ENCODE results near the gene OAS3. TPM values are rescaled to one million over a fixed set of nuclear protein-coding genes. Genes with fewer than 3 reads are reported as not detected.

The OAS3 gene
- total RNA-seq = 1.5 TPM in 2 replicates

GRCh38 chr12:112937741-112938719 lies at the start of gene OAS3:
OAS3 (plus strand) TSS chr12:112938474; CDS start chr12:112938531, 57 bp downstream.

GRCh38 chr12:112906712-112907414 lies 31.4 kb upstream of the OAS3 start, which contains the start of gene OAS1:
OAS1 (plus strand) TSS chr12:112906962; CDS start chr12:112907040, 78 bp downstream.

GRCh38 chr12:112978163-112979040 lies 40.1 kb downstream of the OAS3 start, which contains the start of gene OAS2:
OAS2 (plus strand) TSS chr12:112978519; CDS start chr12:112978609, 90 bp downstream.

Other genes with a start within 250 kb of the OAS3 start
- not detected in 2 replicates for gene RPH3A, start 146.7 kb upstream of the OAS3 start, total RNA-seq
- gene OAS1, start 31.5 kb upstream of the OAS3 start, total RNA-seq = 0.37 and 0.89 TPM in 2 replicates
- 0.18 and 0.30 TPM in 2 replicates for gene OAS2, start 40.0 kb downstream of the OAS3 start, total RNA-seq
- gene DTX1, start 118.3 kb downstream of the OAS3 start, total RNA-seq = not detected in 2 replicates
- not detected in 2 replicates for gene RASAL1, start 197.3 kb downstream of the OAS3 start, total RNA-seq
- gene CFAP73, start 211.2 kb downstream of the OAS3 start, total RNA-seq = not detected in 2 replicates
- gene DDX54, start 247.0 kb downstream of the OAS3 start, total RNA-seq = 23.8 and 32.0 TPM in 2 replicates
- 13.7 and 18.5 TPM in 2 replicates for gene RITA1, start 247.2 kb downstream of the OAS3 start, total RNA-seq